Cardiac septum (tissue), 1 donor: Measurements from ENCODE around the gene ACAD8. TPM values are rescaled to one million over a fixed set of nuclear protein-coding genes. Genes with fewer than 3 reads are reported as not detected.

Source experiments
- DNase-seq: peaks from one replicate; pipeline ENCODE4 v3.0.0-alpha.2; 2020; ENCODE audit warnings: low spot score
- intact Hi-C: fragments of 100-400 bp; cut with DNase I; formaldehyde crosslinking; loops from one replicate; pipeline ENCODE4 v1.14.0; 2022
- long read RNA-seq: library from polyadenylated mRNA; unstranded; transcript quantifications from one replicate; pipeline ENCODE4 v2.0.0, GENCODE V29; 2021
- total RNA-seq: library from RNA; stranded (reverse); fragmentation: NEBNext Ultra II Directional; extraction: Animal tissue kit (Norgen Biotek cat#: 25700); gene quantifications from one replicate; pipeline ENCODE4 v1.2.1, GENCODE V29; 2021
- donor health status: DM: no; HTN: no; CAD: no.

The ACAD8 gene
- total RNA-seq, result 33.9 TPM
- long read RNA-seq, transcript ACAD8-201 (11 exons, 2,249 nt), result major isoform, 75 of 115 reads
- long read RNA-seq, partial matches to known transcripts, result 15 of 115 reads
- long read RNA-seq, other reads (novel, unspliced or antisense), result 25 of 115 reads

DNA sequence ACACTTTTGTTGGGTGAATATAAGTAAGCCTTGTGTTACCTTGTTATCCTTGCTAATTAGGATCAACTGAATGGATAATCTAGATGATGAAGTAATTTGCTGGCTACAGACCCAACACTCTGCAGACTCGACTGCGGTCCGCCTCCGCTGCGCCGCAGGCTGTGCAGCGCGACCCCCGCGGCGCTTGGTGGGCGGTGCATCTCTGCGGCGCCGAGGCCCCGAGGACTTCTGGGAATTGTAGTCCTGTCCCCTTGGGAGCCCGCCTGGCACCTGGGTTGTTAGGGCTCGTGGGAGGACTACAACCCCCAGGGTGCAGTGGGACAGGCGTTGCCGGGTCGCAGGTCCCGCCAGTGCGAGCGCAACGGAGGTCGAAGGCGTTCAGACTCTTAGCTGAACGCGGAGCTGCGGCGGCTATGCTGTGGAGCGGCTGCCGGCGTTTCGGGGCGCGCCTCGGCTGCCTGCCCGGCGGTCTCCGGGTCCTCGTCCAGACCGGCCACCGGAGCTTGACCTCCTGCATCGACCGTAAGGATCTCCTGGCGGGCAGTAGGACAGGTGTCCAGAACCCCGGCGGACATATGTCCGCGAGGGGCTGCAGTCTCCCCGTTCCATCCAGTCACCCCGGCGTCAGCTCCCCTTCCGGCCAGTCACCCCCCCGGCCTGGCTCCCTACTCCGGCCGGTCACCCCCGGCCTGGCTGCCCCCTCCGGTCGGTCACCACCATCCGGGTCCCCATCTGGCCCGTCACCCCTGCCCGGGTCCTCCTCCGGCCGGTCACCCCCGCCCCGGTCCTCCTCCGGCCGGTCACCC, at the start of gene ACAD8, which contains the start of gene THYN1:
Gene ACAD8 (plus strand): TSS at position 381 of the 806 bp plus-strand sequence. CDS start 33 bp downstream, at position 414.
Gene THYN1 (minus strand): TSS at position 165 of the 806 bp plus-strand sequence. CDS start 470 bp downstream, outside the sequence.
- peak; percentile 98 for DNase-seq
- intact Hi-C loops, result loop anchor here (2.0 kb wide), 1 partner anchor 29 kb away; the partner anchor contains the start of gene VPS26B

DNA sequence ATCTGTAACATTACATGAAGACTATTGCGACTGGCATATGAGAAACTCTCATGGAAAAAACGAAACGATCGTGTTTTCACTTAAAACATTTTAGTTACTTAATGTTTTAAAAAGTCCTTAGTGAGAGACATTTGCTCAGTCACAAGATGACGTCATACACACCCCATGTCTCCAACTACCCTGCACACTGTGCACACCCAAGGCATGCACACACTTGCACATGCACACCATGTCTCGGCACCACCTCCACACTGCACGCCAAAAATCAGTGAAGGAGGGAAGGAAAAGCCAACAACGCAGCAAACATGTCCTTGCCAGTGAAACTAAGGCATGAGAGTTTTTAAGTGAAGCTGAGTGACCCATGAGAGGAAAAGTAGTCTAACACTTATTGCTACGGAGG, 47.6 kb upstream of the ACAD8 start:
- no peak for DNase-seq
- intact Hi-C loops, result no loop called here

DNA sequence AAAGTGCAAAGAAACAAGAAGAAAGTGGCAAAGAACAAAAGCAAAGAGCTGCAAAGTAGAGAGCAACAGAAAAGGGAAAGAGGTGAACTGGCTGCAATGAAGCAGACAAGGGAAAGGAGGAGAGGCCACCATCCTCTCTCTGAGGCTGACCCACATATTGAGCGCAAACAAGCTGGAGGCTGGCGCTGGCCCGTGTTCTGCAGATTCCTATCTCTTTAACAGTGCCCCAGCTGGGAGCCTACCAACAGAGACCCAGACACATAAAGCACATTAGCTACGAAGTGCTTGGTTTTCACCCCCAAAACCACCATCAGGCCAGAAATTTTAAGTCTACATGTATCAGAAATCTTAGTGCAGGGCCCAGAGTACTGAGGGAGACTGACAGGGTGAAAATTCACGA, 47.2 kb upstream of the ACAD8 start:
- intact Hi-C loops, result no loop called here
- no peak for DNase-seq

DNA sequence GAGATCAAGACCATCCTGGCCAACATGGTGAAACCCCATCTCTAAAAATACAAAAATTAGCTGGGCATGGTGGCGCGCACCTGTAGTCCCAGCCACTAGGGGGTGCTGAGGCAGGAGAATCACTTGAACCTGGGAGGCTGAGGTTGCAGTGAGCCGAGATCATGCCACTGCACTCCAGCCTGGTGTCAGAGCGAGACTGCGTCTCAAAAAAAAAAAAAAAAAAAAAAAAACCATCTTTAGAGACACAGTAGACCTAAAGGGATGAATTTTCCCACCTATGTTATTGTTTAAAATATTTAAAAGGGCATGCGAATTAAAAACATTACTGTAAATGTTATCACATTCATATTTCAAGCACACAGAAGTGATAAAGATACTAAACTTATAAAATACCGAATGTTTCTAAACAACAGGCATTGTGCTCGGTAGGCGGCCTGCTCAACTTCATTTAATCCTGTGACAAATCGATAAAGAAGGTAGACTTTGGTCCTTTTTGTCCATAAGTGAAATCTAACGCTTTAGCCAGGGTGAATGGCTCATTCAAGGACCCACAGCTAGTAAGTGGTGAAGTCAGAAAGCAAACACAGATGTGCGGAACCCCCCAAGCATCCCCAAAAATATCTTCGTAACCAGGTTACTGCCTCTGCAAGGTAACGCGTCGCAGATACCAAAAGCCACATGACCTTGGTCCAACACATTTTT, 45.7 kb upstream of the ACAD8 start:
- no peak for DNase-seq
- intact Hi-C loops, result no loop called here

DNA sequence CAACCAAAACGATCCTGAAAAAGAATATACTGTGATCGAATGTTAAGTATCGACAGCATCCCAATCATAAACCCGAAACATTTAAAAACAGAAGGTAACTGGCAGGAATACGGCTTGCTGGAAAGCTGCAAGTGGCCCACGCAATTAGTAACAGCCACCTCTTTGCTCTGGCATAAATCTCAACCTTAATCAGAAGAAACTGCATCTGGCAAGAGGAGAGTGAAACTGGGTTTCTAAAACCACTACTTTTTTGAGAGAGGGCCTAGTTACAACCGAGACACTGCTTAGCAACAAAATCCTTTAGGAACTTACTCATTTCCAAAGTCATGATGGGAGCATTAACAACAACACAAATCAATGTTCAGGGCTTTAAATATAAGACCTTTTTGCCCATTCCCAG, 37.5 kb upstream of the ACAD8 start:
- DNase-seq, result no peak
- intact Hi-C loops, result no loop called here

DNA sequence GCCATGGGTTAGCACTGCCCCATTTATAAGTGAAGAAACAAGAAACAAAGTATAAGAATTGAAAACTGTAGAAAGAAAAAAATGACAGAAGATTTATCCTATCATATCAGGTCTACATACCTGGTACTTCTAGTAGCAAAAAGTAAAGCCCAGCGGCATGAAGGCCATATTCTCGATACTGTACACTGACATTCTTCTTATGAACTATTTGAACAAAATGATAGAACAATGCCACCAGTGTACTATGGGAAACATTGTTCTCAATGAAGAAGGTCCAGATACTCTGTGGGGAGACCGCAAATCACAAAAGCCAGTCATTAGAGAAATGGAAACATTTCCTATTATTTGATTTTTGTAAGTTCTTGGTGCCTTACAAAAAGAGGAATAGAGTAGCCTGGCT, 36.6 kb upstream of the ACAD8 start:
- intact Hi-C loops, result no loop called here
- DNase-seq, result no peak

DNA sequence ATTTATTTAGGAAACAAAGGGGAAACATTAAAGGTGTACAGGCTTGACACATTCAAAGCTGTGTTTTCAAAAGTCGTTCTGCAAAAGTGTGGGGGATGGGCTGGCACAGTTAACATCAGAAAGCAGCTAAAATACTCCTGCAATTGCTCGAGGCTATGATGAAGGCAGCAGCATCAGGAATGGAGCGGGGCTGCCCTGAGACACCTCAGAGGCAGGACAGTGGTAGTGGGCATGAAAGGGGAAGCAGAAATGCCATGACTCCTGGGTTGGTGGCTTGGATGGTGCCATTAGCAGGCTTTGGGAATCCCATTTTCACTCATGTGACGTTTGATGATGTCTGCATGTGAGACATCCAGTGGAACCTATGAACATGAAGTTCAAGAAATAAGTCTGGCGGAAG, 30.2 kb upstream of the ACAD8 start:
- no peak for DNase-seq
- intact Hi-C loops, result no loop called here

DNA sequence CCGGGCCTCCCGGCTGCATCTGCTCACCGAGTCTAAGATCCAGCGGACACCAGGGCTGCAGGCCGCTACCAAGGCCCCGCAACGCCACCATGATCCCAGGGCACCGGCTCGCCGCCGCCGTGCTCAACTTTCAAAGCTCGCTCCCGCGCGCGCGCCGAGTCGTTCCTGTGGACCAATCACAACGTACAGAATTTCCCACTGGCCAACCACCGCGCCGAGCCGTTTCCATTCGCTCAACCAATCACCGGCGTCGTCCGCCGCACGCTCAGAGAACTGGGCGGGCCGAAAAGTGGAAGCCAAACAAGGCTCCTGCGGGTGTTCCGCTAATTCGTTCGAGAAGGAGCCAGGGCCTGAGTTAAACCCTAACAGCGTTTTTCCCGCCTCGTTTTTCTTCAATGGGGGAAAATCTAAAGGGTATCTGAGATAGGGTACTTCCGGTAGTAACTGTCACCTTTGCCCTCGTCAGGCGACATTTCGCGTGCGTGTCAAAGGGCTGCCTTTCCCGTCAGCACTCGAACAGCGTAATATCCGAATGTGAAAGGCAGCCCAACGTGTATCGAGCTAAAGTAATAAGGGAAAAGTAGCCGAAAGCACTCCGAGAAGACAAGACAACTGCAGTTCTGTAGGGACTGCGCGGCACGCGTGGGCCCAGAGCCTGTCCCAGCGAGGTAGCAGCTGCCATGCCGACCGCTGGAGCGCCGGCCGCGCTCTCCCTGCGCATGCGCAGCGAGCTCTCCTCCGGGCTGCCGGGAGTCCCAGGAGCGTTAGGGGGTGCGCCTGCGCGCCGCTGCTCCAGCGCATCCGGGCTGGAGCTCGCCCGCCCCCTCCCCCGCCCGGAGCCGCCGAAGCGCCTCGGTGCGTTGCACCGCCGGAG, 29.3 kb upstream of the ACAD8 start, which contains the start of the genes NCAPD3 and VPS26B:
Gene NCAPD3 (minus strand): TSS at position 132 of the 874 bp plus-strand sequence. CDS start 41 bp downstream, at position 91.
Gene VPS26B (plus strand): TSS at position 836 of the 874 bp plus-strand sequence. CDS start 452 bp downstream, outside the sequence.
- DNase-seq, result peak; percentile 98
- intact Hi-C loops, result loop anchor here (2.0 kb wide), 1 partner anchor 29 kb away; the partner anchor contains the start of genes ACAD8 and THYN1

DNA sequence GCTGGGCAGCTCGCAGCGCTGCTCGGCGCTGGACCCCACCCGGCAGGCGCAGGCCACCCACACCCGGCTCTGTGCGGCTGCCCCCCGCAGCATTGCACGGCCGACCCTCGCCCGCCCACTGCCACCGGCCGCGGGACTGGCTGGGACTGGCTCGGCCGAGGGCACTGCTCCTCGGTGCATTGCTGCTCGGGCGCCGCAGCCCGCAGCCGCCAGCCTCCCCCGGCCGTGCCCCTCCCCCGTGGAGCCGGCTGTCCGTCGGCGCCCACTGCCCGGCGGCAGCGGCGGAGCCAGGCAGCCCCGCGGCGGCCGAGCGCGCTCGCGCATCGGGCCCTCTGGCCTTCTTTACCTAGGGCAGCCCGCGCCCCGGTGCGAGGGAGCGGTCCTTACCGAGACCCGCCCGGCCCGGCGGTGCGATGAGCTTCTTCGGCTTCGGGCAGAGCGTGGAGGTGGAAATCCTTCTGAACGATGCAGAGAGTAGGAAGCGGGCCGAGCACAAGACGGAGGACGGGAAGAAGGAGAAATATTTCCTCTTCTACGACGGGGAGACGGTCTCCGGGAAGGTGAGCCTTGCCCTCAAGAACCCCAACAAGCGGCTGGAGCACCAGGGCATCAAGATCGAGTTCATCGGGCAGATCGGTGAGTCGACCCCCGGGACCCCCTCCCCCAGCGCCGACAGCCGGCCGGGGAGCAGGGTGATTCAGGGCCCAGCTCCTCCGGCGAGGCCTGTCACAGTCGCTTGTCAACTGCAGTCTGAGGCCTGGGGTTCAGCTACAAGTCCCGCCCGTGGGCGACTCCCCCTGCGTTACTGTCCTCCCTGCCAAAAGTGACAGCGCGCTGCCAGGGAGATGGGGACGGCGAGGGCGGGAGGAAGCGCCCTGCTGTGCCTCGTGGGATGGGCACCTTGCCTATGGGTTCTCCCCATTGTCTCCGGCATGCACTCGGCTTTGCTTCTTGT, 28.4 kb upstream of the ACAD8 start:
- intact Hi-C loops, result loop anchor here (2.0 kb wide), 1 partner anchor 28 kb away; the partner anchor contains the start of genes ACAD8 and THYN1
- DNase-seq, result peak; percentile 86

DNA sequence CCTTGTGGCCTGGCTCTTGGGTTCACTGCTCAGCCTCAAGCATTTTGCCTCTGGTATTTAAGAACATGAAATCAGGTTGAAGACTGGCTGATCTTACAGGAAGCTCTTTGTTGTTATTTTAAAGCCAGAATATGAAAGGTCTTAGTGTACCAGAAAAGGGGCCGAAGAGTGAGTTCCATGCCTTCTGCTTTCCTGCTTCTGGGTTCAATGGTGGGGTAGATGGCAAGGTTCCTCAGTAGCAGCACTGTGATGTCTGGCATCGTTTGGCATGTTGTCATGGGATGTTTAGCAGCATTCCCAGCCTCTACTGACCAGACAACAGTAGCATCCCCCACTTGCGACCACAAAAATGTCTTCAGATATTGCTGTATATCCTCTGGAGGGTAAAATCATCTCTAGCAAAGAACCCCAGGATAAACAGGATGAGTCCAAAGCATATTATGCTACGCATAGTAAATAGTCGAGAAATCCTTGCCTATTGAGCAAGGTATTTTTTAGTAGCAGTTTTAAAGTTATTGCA, 26.5 kb upstream of the ACAD8 start:
- no peak for DNase-seq
- intact Hi-C loops, result no loop called here

DNA sequence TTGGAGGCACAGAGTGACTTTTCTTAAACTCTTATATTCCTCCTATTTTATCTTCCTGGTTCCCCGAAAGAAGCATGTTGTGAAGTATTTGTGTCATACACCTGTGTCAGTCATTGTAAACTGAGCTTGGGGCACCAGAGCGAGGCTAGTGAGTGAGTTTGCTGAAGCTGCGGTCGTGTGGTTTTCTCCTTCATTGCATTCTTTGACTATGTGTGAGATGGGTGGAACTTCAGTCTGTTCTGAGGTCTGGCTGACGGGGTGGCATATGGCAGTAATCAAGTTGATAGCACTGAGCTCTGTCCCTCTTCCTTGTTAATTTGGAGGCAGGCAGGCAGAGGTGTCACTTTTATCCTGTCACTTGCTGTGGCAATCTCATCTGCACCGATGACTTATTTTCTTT, 24.7 kb upstream of the ACAD8 start:
- DNase-seq, result no peak
- intact Hi-C loops, result no loop called here

DNA sequence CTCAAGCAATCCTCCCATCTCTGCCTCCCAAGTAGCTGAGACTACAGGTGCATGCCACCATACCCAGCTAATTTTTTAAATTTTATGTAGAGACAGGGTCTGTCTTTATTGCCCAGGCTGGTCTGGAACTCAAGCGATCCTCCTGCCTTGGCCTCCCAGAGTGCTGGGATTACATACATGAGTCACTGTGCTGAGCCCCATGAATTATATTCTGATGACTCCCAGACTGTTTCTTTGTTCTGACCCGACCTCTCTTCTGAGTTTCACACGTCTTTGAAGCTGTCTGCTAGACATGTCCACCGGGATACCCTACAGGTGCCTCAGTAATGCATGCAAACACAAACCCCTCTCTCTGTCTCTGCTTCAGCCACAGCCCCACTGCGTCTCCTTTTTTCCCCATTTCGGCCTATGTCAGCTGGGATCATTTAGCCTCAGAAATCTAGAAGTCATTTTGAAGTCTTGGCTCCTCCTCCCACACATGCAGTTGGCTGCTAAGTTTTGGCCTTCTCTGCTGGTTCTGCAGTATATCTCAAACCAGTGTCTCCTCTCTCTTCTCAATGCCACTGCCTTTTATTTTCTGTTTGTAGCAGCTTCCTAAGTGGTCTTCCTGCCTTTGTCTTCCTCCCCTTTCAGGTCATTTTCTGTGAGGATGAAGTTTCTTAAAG, 24.1 kb upstream of the ACAD8 start:
- intact Hi-C loops, result no loop called here
- no peak for DNase-seq

DNA sequence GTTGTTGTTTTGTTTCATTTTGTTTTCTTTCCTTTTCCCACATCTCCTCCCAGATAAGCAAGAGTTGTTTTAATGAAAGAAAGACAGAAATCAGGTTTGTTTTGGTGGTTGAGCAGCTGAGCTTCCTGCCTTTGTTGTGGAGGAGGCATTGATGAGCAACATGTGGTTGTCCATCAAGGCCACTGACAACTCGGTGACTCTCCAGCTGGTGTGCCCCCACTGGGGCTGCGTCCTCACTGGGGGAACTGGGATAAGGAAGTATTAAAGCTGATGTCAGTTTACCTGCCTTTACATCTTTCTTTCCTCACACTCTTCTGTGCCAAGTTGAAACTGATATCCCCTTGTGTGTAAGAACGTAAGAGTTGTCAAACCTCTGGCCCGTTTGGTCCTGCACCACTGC, 23.0 kb upstream of the ACAD8 start:
- no peak for DNase-seq
- intact Hi-C loops, result no loop called here

DNA sequence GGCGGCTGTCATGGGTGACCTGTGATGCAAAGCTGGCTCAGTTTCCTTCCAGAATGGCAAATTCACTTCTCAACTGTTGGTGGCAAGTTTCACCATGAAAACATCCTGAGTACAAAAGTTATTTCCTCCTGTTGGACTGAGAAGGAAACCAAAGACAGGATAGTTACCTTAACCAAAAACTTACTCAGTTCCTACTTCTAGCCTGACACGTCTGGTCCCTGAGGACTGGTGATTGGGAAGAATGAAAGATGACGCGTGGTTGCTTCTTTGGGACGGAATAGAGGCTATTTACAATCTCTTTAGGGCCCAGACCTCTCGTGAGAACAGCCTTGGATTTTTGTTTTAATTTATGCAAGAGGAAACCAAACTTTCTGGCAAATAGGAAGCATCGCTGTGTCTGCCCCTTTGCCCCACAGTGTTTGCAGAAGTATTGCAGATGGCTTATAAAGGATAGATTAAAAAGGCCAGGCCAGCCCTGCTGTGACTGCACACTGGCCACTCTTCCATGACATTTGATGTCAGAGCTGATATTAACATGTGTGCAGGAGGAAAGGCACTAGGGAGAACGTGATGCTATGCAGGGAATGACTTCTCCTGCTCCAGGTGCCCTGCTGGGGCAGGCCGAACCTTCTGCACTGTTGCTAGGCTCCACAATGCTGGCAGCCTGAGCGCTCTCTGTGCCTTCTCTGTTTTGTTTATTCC, 21.3 kb upstream of the ACAD8 start:
- intact Hi-C loops, result no loop called here
- no peak for DNase-seq

DNA sequence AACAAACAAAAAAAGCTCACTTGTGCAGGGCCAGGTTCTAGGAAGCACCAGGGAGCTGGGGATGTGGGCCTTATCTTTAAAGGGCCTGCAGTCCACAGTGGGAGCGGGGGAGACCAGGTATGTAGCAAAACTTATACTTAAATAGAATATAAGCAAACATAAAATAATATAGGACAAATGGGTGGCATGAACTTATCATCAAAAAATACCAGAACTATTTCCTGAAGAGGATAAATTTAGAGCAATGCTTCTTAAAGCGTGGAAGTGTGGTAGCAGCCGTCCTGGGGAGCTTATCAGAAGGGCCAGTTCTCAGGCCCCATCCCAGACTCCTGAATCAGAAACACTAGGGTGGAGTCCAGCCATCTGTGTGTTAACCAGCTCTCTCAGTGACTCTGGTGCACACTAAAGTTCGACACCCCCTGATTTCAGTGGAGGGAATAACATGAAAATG, 19.6 kb upstream of the ACAD8 start:
- intact Hi-C loops, result no loop called here
- DNase-seq, result no peak

DNA sequence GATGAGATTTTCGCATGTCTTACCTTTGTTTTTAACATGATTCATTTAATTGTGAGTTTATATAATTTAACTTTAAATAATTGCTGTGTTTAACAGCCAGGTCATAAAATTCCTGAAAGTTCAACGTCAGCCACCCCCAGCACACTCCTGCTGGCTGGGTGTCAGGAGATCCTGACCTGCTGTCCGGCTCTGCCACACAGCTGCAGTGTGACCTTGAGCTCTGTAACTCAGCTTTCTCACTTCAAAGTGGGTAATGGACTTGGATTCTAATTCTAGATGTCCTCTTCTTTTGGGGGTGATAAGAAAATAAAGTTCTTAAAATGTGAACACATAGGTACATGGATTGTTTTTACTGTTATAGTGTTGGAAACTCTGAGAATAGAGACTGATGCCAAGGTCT, 18.0 kb upstream of the ACAD8 start:
- intact Hi-C loops, result no loop called here
- no peak for DNase-seq
